Stimulated activated CD4-positive, alpha-beta T cell treated with anti-CD3 and anti-CD28 coated beads, Interleukin-2, amount 100 ng/mL, for 4 hours (primary cell): ENCODE results near the gene CCDC191.

Experiments
- DNase-seq: peaks from one replicate; pipeline ENCODE4 v3.0.0-alpha.2; 2020; ENCODE audit warnings: low read depth

Gene CCDC191

DNA sequence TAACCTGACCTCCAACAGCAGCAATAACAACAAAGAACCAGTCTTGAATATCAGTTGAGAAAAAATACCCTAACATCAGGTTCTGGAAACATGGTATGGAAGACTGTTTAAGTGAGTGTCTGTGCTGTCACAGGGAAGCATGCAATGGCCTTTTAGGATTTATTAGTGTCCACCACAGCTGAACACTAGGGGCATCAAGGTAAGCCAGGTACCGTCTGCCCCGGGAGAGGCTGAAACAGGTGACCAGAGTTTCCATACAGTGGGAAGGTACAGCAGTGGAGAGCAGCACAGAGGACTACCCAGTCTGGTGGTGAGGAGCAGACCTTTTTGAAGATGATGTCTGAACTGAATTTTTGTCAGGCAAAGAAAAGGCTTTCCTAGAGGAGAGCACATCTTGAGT lies 90.2 kb downstream of the CCDC191 start:
- DNase-seq = no peak

DNA sequence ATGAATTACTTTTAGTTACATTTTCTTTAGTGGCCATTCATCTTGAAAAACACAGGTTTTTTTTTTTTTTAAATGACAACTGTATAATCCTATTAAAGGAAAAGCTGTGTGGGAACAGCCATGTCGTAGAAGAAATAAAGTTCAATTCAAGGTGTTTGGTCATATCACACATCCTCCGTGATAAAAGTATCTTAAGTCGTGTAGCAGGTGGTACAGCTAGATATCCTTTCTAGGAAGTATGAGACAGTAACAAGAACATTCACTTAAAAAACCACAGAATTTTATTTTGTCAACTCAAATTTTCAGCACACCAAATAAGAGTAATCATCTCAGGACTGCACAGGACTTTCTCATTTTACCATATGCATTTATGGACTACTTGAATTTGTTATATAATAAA lies 92.4 kb downstream of the CCDC191 start:
- DNase-seq = no peak

DNA sequence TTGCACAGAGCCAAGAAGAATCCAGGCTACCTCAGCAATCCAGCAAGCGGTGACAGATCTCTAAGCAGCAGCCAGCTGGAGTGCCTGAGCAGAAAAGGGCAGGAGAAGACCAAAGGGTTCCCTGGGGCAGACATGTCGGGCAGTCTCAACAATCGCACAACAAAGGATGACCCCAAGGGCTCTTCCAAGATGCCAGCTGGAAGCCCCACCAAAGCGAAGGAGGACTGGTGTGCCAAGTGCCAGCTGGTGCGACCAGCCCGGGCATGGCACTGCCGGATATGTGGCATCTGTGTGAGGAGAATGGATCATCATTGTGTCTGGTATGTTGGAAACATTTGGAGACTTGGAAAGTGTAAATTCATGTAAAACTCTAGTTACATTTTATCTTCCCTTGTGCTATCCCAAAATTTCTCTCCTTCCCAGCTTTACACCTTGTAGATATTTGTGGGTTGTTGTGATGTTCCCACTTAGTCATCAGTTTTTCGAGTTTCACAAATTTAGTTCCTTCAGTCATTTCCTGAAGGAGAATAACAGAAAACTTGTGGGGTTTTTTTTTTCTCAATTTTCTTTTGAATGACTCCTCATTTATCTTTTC lies 102.1 kb downstream of the CCDC191 start:
- no peak for DNase-seq

DNA sequence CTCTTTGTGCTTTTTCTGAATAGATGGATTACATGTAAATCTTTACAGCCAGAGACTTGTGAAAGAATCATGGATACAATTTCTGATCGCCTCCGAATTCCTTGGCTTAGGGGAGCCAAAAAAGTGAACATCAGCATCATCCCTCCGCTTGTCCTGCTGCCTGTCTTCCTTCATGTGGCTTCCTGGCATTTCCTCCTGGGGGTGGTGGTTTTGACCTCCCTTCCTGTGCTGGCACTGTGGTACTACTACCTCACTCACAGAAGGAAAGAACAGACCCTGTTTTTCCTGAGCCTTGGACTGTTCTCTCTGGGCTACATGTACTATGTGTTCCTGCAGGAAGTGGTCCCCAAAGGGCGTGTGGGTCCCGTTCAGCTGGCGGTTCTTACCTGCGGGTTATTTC lies 102.6 kb downstream of the CCDC191 start:
- no peak for DNase-seq

DNA sequence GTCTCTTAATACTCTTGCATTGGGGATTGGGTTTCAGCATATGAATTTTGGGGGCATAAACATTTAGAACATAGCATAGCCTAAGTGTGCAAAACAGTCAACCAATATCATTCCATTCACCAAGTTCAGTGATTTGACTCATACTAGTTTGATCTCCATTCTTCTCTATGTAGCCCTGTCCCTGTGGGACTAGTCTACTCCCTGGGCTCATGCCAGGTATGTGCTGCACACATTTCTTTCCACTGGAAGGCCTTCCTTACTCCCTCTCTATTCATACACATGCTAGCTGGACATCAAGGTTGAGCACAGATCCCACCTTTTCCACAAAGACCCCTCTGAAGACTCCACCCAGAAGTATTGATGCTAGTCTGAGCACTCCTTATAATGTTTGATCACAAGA lies 103.4 kb downstream of the CCDC191 start:
- DNase-seq = no peak

DNA sequence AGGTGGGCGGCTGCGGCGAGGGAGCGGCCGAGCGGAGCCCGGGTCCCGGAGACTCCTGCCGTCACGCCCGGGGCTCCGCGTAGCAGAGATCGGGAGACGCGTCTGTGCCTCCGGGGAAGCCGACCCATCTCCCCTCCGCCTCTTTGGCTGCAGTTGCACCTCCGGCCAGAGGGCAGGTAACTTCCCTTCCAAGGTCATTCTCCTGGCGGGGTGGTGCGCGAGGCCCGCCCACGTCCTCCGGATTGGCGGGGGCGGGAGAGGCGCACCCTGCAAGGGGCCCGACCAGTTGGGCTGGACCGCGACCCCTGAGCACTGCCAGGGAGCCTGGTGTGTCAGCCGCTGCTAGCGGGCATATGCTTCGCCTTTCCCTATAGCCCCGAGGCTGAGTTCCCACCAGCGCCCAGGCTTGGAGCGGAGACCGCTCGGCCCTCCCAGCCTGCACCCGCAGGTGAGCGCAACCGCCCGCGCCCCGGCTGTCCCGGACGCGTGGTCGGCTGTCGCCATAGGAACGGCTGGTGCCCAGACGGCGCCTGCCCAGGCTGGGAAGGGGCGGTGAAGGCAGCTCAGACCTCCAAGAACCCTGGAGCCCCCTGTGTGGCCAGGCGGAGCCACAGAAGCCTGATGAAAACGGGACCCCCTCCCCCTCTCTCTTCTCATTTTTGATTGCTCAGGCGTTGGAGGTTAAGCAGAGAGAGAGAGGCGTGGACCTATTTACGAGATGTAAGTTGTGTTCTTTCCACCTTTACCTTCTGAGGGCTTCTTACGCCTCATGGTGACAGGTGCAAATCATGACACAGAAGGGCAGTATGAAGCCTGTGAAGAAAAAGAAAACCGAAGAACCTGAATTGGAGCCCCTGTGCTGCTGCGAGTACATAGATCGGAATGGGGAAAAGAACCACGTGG lies 108.1 kb downstream of the CCDC191 start:
- DNase-seq = peak; percentile 7

DNA sequence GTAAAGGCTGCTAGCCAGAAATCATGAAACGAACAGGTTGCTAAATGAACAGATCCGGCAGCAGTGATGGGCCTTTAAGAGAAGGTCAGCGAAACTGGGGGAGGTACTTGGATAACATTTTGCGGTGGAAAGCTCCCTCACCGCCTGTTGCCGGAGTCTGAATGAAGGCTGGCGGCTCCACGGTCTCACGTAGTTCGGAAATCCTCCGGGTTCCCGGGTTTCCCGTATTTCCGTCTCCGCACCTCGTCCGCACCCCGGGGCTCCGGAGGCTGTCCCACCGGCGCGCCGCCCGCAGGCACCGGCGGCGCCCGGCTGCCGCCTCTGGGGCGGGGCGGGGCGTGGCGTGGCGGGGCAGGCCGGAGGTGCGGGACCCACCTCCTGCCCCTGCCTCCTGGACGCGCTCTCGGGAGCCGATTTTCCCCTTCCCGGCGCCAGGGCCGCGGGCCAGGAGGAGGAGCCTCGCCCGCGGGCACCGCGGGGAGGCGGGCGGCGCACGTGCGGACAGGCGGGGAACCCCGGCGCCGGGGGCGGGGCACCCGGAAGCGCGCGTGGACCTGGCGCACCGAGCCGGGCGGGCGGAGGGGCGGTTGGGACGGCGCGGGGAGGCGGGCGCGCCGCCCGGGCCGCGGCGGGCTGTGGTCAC lies 108.8 kb downstream of the CCDC191 start, which contains the start of gene ZDHHC23:
ZDHHC23 (plus strand) TSS at position 642 of the 643 bp plus-strand sequence. CDS start 790 bp downstream, outside the sequence.
- peak; percentile 44 for DNase-seq

DNA sequence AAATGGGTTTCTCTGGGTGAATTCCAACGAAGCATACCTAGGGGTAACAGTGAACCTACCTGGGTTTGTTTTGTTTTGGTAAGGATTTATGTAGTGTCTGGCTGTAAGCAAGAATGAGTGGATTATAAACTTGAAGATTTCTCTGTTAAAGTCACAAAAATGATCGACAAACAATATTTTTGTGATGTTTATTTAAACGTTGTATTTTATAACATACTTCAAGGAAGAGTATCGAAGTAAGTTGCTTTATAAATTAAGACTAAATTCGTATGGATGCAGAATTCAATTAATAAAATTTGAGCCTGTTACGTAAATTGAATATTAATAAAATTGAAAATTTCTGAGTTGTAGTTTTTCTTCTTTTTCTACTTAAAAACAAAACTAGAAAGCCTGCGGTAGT lies 109.5 kb downstream of the CCDC191 start:
- no peak for DNase-seq

DNA sequence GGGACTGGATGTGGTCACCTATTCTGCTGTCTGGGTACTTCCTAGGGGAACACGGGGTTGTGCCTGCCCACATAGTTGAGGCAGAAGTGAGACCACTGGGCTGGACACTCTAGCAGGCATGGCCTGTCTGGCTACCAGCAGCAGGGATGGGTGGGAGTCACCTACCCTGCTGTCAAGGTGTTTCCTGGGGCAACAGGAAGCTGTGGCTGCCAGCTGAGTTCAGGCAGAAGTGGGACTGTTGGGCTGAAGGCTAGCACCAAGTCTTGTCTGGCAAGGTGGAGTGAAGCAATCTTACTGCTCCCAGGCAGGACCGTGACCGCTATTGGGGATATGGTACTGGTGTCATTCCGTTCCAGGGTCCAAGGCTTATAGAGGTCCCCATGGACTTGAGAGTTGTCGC lies 128.8 kb downstream of the CCDC191 start:
- DNase-seq = no peak

DNA sequence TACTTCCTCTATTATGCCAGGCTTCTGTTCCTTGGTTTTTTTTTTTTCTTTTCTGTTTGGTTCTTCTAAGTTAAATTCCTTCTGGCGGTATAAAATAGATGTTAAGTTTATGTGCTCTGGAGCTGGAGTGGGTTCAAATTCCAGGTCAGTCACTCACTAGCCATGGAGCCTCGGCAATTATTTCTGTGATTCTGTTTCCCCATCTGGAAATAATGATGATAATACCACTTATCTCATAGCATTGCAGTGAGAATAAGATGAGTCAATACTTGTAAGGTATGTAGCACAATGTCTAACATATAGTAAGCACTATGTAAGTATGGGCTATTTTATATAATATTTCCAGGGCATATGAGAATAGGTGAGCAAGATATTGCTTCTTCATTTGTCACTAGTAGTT lies 141.7 kb downstream of the CCDC191 start:
- no peak for DNase-seq
